ENCODE data around the gene FRMD4B.

The FRMD4B gene

GRCh38 chr3:69207031-69207430, 178.9 kb downstream of the FRMD4B start:
- H3K9me3 ChIP-seq = no peaks in the 10 kb centered on the region
- intact Hi-C loops (cut with DNase I; ENCODE audit: low total_unique reads) = no loop called here
- no peaks in the 10 kb centered on the region for H3K4me1 ChIP-seq
- no peak for DNase-seq
- no peak overlapping the region for H3K27ac ChIP-seq
- no peak overlapping the region for H3K4me3 ChIP-seq
- no peaks in the 10 kb centered on the region for H3K36me3 ChIP-seq
- no peak for TF ChIP-seq CTCF (IDR thresholded peaks at IDR 0.05)
- no peaks in the 10 kb centered on the region for H3K27me3 ChIP-seq

DNA sequence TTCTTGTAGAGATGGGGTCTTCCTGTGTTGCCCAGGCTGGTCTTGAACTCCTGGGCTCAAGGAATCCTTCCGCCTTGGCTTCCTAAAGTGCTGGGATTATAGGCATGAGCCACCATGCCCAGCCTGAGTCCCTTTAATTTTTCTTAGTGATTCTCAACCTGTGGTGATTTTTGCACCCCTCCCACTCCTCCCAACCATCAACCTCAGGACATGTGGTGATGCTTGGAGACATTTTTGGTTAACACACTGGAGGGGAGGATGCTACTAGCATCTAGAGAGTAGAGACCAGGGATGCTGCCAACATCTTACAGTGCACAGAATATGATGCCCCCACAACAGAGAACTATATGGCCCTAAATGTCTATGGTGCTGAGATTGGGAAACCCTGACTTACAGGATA, 180.5 kb downstream of the FRMD4B start:
- intact Hi-C loops (cut with DNase I; ENCODE audit: low total_unique reads) = no loop called here
- no peaks in the 10 kb centered on the region for H3K27me3 ChIP-seq
- DNase-seq = no peak
- peaks cover 0 to 7% (median 3%) of the 10 kb centered on the region in 4 donors for H3K4me1 ChIP-seq
- H3K4me3 ChIP-seq = no peak overlapping the region
- no peak for TF ChIP-seq CTCF (IDR thresholded peaks at IDR 0.05)
- no peaks in the 10 kb centered on the region for H3K36me3 ChIP-seq
- no peaks in the 10 kb centered on the region for H3K9me3 ChIP-seq
- H3K27ac ChIP-seq = no peak overlapping the region

GRCh38 chr3:69204315-69204957, 181.5 kb downstream of the FRMD4B start:
- intact Hi-C loops (cut with DNase I; ENCODE audit: low total_unique reads) = no loop called here
- TF ChIP-seq CTCF (IDR thresholded peaks at IDR 0.05) = no peak
- H3K9me3 ChIP-seq = no peaks in the 10 kb centered on the region
- H3K4me1 ChIP-seq = peaks cover 0 to 9% (median 4%) of the 10 kb centered on the region in 4 donors
- no peak overlapping the region for H3K4me3 ChIP-seq
- no peak overlapping the region for H3K27ac ChIP-seq
- DNase-seq = no peak
- no peaks in the 10 kb centered on the region for H3K36me3 ChIP-seq
- H3K27me3 ChIP-seq = no peaks in the 10 kb centered on the region

DNA sequence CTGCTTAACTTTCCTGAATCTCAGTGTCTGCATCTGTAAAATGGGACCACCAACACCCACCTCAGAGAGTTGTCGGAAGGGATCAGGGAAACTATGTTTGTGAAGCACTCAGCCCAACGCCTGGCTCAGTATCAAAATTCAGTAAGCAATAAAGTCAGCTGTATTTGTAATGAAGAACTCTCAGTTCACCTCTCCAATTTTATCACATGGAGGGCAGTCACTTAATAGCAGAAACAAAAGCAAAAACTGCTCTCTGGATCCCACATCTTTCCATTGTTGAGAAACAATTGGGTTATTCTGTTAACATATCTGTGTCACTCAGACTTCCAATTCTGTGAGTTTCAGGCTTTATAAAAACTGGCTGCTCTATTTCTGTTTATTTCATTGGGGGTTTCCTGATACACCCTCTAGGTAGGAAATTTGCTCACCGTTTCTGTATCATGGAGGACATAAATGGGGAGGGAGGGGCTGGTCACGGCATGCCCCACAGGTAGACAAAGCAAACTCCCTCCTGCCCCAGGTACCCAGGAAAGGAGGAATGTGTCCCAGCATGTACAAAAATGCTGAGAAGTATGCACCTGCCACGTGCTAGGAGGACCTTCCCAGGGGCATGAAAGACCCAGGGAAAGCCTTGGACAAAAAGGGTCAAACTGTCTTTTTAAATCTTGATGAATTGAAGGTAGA, 182.1 kb downstream of the FRMD4B start:
- Histone ChIP-seq H3K4me3 (no peak overlapping the region), H3K36me3 (no peaks in the 10 kb centered on the region), H3K4me1 (peaks cover 0 to 9% (median 4%) of the 10 kb centered on the region in 4 donors), H3K27me3 (no peaks in the 10 kb centered on the region), H3K27ac (no peak overlapping the region), H3K9me3 (no peaks in the 10 kb centered on the region)
- intact Hi-C loops (cut with DNase I; ENCODE audit: low total_unique reads) = no loop called here
- TF ChIP-seq CTCF (IDR thresholded peaks at IDR 0.05) = no peak
- no peak for DNase-seq

- Histone ChIP-seq H3K27me3 (no peaks in the 10 kb centered on the region), H3K36me3 (peaks cover 0 to 4% (median 2%) of the 10 kb centered on the region in 3 donors), H3K4me1 (peaks cover 0 to 9% (median 4%) of the 10 kb centered on the region in 4 donors), H3K4me3 (no peak overlapping the region), H3K27ac (no peak overlapping the region), H3K9me3 (no peaks in the 10 kb centered on the region)
- intact Hi-C loops (cut with DNase I; ENCODE audit: low total_unique reads) = no loop called here
- no peak for DNase-seq
- TF ChIP-seq CTCF (IDR thresholded peaks at IDR 0.05) = no peak
These were observed 184.2 kb downstream of the FRMD4B start for GRCh38 chr3:69201658-69202057.
